GM23338 (cell line): ENCODE data around the gene KIF17.

Source experiments
- EZH2 ChIP-seq: fragments of 200-600 bp; sonication (generic); IDR thresholded peaks from one replicate; pipeline ENCODE4 v1.8.0; 2017; ENCODE audit warnings: antibody characterized with exemption, mild to moderate bottlenecking, low read depth; ENCODE audit not compliant: unreplicated experiment
- EZH2phosphoT487 ChIP-seq: fragments of 200-600 bp; sonication (generic); IDR thresholded peaks from one replicate; pipeline ENCODE4 v1.8.1; 2018; ENCODE audit warnings: antibody characterized with exemption; ENCODE audit not compliant: unreplicated experiment
- NANOG ChIP-seq: IDR thresholded peaks from 2 replicates; pipeline ENCODE4 v1.6.1; 2016; ENCODE audit warnings: antibody characterized with exemption, borderline replicate concordance
- POLR2AphosphoS5 ChIP-seq: IDR thresholded peaks from 2 replicates; pipeline ENCODE4 v1.6.1; 2016; ENCODE audit warnings: antibody characterized with exemption, low read depth
- TF ChIP-seq, protein P1 (sequence below), 2 experiments: fragments of 200-600 bp in 1 of 2; sonication (generic) in 1 of 2; conservative IDR thresholded peaks; 2 replicates each; pipeline versions ENCODE4 v1.5.1 to v1.6.1; 2016 to 2017; ENCODE audit warnings: antibody characterized with exemption in 2 of 2, low read depth in 2 of 2, mild to moderate bottlenecking in 2 of 2, moderate library complexity in 1 of 2
- TF ChIP-seq, protein P2 (sequence below): IDR thresholded peaks from one replicate; pipeline ENCODE4 v1.6.1; 2018; ENCODE audit warnings: antibody characterized with exemption; ENCODE audit not compliant: unreplicated experiment
- TF ChIP-seq, protein P3 (sequence below): IDR thresholded peaks from 2 replicates; pipeline ENCODE4 v1.6.1; 2016; ENCODE audit warnings: antibody characterized with exemption

DNA sequence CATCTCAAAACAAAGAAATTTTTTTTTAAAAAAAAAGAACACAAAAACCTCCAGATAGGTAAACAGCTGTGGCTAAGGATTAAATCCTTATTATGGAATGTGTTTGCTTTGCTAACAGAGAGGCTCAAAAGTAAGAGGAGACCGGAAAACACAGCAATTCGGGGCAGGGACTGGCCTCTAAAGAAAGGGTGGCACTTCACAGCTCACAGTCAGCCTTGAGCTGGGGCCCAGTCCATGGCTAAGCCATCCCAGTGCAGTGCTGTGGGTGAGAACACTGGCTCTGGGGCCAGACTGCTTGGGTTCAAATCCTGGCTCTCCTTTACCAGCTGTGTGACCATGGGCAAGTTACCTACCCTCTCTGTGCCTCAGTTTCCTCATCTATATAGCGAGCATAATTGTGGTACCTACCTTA lies 28.2 kb downstream of the KIF17 start:
- TF ChIP-seq, protein P1, sequence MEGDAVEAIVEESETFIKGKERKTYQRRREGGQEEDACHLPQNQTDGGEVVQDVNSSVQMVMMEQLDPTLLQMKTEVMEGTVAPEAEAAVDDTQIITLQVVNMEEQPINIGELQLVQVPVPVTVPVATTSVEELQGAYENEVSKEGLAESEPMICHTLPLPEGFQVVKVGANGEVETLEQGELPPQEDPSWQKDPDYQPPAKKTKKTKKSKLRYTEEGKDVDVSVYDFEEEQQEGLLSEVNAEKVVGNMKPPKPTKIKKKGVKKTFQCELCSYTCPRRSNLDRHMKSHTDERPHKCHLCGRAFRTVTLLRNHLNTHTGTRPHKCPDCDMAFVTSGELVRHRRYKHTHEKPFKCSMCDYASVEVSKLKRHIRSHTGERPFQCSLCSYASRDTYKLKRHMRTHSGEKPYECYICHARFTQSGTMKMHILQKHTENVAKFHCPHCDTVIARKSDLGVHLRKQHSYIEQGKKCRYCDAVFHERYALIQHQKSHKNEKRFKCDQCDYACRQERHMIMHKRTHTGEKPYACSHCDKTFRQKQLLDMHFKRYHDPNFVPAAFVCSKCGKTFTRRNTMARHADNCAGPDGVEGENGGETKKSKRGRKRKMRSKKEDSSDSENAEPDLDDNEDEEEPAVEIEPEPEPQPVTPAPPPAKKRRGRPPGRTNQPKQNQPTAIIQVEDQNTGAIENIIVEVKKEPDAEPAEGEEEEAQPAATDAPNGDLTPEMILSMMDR (conservative IDR thresholded peaks at IDR 0.05; ENCODE audit: low read depth in 2 of 2): no peak
- TF ChIP-seq, protein P2, sequence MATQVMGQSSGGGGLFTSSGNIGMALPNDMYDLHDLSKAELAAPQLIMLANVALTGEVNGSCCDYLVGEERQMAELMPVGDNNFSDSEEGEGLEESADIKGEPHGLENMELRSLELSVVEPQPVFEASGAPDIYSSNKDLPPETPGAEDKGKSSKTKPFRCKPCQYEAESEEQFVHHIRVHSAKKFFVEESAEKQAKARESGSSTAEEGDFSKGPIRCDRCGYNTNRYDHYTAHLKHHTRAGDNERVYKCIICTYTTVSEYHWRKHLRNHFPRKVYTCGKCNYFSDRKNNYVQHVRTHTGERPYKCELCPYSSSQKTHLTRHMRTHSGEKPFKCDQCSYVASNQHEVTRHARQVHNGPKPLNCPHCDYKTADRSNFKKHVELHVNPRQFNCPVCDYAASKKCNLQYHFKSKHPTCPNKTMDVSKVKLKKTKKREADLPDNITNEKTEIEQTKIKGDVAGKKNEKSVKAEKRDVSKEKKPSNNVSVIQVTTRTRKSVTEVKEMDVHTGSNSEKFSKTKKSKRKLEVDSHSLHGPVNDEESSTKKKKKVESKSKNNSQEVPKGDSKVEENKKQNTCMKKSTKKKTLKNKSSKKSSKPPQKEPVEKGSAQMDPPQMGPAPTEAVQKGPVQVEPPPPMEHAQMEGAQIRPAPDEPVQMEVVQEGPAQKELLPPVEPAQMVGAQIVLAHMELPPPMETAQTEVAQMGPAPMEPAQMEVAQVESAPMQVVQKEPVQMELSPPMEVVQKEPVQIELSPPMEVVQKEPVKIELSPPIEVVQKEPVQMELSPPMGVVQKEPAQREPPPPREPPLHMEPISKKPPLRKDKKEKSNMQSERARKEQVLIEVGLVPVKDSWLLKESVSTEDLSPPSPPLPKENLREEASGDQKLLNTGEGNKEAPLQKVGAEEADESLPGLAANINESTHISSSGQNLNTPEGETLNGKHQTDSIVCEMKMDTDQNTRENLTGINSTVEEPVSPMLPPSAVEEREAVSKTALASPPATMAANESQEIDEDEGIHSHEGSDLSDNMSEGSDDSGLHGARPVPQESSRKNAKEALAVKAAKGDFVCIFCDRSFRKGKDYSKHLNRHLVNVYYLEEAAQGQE: no peak
- no peak for TF ChIP-seq EZH2
- TF ChIP-seq EZH2phosphoT487: no peak
- TF ChIP-seq NANOG: no peak
- no peak for TF ChIP-seq POLR2AphosphoS5
- TF ChIP-seq, protein P3, sequence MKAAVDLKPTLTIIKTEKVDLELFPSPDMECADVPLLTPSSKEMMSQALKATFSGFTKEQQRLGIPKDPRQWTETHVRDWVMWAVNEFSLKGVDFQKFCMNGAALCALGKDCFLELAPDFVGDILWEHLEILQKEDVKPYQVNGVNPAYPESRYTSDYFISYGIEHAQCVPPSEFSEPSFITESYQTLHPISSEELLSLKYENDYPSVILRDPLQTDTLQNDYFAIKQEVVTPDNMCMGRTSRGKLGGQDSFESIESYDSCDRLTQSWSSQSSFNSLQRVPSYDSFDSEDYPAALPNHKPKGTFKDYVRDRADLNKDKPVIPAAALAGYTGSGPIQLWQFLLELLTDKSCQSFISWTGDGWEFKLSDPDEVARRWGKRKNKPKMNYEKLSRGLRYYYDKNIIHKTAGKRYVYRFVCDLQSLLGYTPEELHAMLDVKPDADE: no peak
